COR-L47 (cell line): ENCODE results near the gene CRMP1.
A peak's percentile ranks its signal among the peaks of the same experiment; 100 is the strongest.

Experiments used
- DNase-seq: peaks from one replicate; lab custom pipeline; 2025; lab: John Stamatoyannopoulos, UW

The CRMP1 gene

GRCh38 chr4:5888222-5889001 lies 4.5 kb downstream of the CRMP1 start:
- peak; percentile 88 for DNase-seq

DNA sequence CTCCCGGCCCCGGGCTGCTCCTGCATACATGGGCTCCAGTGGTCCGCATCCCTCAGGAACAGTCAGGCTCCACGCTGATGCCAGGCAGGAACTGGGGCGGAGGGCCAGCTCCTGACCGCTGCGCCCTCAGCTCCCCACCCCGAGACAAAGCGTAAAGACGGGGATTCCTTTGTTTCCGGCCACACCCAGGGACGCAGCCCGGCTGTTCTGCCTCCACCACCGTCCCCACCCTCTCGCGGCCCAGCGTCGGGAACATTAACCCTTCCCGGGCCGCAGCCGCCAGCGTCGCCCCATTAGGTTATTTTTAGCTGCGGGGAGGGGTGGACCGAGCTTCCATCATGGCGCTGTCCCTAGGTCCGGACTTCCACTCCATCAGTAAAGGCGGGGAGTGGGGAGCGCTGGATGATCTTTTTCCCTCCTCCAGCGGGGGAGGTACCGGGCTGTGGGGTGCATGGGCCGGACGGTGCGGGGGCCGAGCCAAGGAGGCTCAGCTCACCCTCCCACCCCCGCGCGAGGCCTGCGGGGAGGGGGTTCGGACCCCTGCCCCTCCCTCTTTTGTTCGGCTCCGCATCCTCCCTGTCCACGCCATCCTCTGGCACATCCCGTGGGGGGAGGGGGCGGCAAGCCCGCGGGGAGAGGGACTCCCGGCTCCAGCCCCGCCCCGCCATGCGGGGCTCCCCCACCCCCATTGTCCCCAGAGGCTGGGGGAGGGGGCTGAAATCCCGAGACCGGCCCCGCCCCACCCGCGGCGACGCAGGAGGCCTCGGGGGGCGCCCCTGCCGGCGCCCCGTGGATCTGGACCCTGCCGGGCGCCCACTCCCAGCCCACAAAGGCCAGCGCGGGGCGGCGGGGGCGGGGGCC lies 5.3 kb downstream of the CRMP1 start:
- peak; percentile 73 for DNase-seq

GRCh38 chr4:5887011-5887360 lies 5.9 kb downstream of the CRMP1 start:
- DNase-seq: no peak

DNA sequence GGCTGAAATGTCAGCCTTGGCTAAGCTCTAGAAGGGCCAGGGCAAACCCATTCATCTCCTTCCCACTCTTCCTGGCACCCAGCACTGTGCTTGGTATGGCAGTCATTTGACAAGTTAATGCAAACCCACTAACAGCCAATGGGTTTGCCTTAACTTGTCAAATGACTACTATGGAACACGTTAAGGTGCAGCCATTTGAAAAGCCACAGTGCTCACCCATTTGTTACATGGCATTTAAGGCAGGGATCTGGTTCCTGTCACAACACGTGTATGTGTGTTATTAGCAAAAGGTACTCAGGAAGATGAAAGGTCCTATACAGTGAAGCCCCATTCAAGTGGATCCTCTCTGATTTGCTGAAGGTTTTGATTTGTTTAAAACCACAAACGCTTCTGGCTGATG lies 7.2 kb downstream of the CRMP1 start:
- DNase-seq: no peak

DNA sequence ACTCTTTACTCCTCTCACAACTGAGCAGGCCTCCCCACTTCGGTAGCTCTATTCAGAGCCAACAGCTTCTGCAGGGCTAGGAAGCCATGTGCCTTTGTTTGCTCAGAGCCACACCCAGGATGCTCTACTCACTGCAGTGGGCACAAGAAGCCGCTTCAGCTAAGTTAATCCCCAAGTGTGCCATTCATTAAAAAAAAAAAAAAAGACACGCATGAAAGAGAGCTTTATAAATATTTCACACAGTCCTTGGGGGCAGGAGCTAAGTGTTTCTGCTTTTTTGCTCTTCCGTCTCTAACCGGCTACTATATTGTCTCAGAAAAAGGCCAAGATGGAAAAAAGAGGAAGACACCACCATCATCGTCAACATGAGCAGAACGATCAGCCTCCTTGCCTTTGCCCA lies 8.1 kb downstream of the CRMP1 start:
- peak; percentile 22 for DNase-seq

- no peak for DNase-seq
Observed at GRCh38 chr4:5883916-5884315, 9.0 kb downstream of the CRMP1 start.

GRCh38 chr4:5882947-5883346 lies 9.9 kb downstream of the CRMP1 start:
- DNase-seq: no peak

DNA sequence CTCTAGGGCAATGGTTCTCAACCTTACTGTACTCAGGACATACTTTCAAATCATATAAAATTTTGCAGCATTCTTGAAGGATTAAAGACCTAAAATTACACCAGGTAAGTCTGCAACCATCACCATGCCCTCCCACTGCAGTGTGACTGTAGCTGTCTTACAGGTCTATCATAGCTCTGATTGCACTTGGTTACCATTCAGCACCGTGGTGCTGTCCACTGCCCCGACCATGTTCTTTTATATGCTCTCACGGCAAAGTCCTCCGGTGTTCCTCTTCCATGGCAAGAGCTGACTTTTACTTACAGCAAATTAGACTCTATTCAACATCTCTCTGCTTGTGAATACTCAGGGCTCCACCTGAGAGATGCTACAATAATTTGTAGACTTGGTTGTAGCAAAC lies 11.5 kb downstream of the CRMP1 start:
- no peak for DNase-seq

DNA sequence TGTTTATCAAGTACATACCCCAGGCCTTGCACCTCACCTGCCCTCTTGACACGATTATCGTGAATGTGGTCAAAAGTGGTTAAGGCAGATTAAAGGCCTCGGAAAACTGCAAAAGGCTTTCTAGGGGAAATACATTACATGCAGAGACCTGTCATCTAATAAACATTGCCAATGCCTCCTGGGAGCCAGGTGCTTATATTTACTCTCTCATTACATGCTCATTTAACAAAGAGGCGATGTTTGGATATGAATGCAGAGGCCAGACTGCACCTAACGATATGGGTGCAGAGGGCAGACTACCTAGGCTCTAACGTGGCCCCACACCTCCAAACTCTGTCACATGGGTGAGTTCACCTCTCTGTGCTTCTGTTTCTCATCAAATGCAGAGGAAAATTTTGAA lies 14.5 kb downstream of the CRMP1 start:
- peak; percentile 13 for DNase-seq

- DNase-seq: no peak
Observed at GRCh38 chr4:5877392-5877791, 15.5 kb downstream of the CRMP1 start.

- DNase-seq: peak; percentile 64
Observed at GRCh38 chr4:5874811-5875449, 18.0 kb downstream of the CRMP1 start.

DNA sequence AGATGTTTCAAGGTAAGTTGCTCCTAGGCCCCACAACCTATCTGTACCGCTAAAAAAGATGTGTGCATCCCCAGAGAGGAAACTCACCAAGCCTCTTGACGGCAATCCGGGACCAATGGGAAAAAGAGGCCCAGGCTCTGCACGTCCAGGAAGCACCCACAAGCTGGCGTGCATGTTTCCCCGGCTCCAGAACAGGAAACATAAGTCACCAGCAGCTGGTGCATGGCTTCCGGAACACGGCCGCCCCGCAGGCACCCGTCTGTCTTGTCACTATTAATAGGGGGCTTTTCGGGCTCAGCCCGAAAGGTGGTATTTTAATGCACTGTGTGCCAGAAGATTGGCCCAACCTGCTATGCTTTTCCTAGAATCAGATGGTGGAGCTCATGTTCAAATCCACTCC lies 22.2 kb downstream of the CRMP1 start:
- DNase-seq: no peak

DNA sequence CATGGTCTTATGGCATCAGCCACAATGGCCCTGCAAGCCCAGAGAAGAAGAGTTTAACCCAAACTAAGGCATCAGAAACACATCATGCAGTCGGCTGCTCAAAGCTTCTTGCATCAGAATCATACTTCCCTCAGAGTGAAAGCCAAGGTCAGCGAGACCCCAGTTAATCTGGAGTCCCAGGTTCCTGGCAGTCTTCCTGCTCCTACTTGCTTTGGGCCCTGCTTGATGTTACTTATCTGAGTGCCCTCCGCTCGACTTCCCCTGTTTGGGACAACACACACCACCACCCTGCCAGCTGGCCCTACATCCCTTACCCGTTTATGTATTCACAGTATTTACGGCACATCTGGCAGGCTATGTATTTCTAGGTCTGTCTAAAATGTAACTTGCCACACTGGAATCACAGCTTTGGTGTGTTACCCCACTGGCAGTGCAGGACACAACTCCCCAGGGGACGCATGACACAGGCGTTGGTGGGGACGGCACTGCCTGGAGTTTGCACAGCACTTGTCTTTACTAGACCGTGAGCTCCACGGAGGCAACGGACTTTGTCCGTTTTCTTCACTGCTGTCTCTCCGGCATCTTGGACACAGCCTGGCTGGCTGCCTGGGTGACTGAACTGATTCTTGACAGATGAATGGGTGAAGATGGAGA lies 22.8 kb downstream of the CRMP1 start:
- DNase-seq: no peak

GRCh38 chr4:5867866-5868265 lies 25.0 kb downstream of the CRMP1 start:
- no peak for DNase-seq

DNA sequence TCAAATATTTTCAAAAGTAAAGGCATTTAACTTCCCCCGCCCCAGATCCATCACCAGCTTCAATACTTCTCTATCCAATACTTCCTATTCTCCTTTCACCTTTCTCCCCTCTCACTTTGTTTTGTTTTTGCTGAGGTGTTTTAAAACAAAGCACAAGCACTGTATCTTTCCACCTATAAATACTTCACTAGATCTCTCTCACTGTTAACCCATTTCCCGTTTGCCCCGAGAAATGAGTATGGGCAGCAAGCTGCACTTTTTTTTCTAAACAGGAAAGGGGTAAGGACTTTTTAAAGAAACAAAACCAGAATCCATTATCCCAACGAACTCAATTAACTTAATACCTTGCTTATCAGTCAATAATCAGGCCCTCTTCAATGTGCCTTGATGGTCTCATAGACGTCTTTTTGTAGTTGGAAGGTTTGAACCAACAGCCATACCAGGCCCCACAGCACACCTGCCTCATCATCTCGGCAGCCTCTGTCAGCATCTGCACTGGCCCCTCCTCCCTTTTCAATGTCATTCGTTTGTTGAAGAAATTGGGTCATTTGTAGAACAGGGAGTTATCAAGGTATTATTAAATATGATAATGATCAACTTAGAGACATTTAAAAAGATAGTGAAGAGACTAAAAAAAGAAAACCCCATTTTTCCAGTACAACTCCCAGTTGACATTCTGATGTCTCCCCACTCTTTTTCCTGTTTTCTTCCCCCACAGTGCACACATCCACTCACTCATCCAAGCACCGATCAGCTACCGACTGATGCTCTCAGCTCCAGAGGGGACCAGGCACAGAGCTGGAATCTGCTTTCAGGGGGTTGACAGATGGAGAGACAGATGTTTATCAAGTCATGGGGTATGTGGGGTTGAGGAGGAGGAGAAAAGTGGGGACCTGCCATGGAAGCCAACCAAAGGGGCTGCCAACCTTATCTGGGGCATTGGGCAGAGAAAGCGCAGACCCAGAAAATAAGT lies 25.8 kb downstream of the CRMP1 start:
- DNase-seq: no peak

- no peak for DNase-seq
Observed at GRCh38 chr4:5865896-5866599, 26.8 kb downstream of the CRMP1 start.

- no peak for DNase-seq
Observed at GRCh38 chr4:5863461-5864113, 29.3 kb downstream of the CRMP1 start.

GRCh38 chr4:5858020-5858769 lies 34.7 kb downstream of the CRMP1 start:
- DNase-seq: no peak

DNA sequence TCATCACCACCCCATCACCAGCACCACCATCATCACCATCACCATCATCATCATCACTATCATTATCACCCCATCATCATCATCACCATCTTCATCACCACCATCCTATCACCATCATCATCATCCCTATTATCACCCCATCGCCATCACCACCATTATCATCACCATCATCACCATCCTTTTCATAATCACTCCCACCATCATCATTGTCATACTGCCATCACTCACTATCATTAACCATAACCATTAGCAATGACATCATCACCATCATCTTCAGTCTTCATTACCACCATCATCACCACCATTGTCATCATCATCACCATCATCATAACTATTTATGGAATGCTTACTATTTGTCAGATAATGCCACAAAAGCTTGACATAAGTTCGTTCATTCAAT lies 35.7 kb downstream of the CRMP1 start:
- DNase-seq: no peak
